Breast epithelium (tissue), 3 donors: ENCODE data around the gene IFT52.
"Not testable (repeated sequence)": the region's sequence is repeated elsewhere in the genome, so short reads cannot be mapped to it uniquely, and the experiment has no call there.

Experiments
- CTCF ChIP-seq, 3 donors: fragments of 450-650 bp; IDR thresholded peaks; one replicate each; pipeline ENCODE4 v1.5.1; 2016 to 2017; ENCODE audit warnings: antibody characterized with exemption in 3 of 3, mild to moderate bottlenecking in 3 of 3, moderate library complexity in 3 of 3
- POLR2A ChIP-seq: fragments of 450-650 bp; IDR thresholded peaks from one replicate; pipeline ENCODE4 v1.6.1; 2016; ENCODE audit warnings: antibody characterized with exemption, mild to moderate bottlenecking, moderate library complexity
- POLR2AphosphoS5 ChIP-seq, 3 donors: sonication (generic); formaldehyde crosslinking; IDR thresholded peaks; one replicate each; pipeline ENCODE4 v1.6.1; 2017; ENCODE audit warnings: antibody characterized with exemption in 3 of 3

- not testable (repeated sequence) for TF ChIP-seq CTCF (IDR thresholded peaks at IDR 0.05); POLR2A; POLR2AphosphoS5 (IDR thresholded peaks at IDR 0.05)
These were observed 2.2 kb upstream of the IFT52 start for GRCh38 chr20:43588526-43588925.
